LNCaP clone FGC (cell line): Measurements from ENCODE around the gene PCF11.

ENCODE experiments used
- DNase-seq: peaks from one replicate; pipeline ENCODE4 v3.0.0-alpha.2; 2011; ENCODE audit warnings: low read depth
- H3K4me3 ChIP-seq: 2 replicates; pipeline ENCODE4 v1.5.1; 2011; ENCODE audit warnings: mild to moderate bottlenecking, low read depth, low read length, control low read depth
- CTCF ChIP-seq: IDR thresholded peaks from 2 replicates; pipeline ENCODE4 v1.5.1; 2012; ENCODE audit warnings: mild to moderate bottlenecking; ENCODE audit not compliant: control insufficient read depth, insufficient read depth; ENCODE audit errors: extremely low read depth

PCF11 gene

GRCh38 chr11:83161610-83162199 lies 4.8 kb downstream of the PCF11 start:
- no peak for DNase-seq
- no peak for TF ChIP-seq CTCF
- H3K4me3 ChIP-seq, result peak overlapping the region; percentile 99; the same call in 1 of the 2 replicates

- H3K4me3 ChIP-seq, result no peak overlapping the region; the same call in 1 of the 2 replicates
- no peak for DNase-seq
Observed at GRCh38 chr11:83162377-83162776, 5.4 kb downstream of the PCF11 start.

GRCh38 chr11:83166193-83166866 lies 9.4 kb downstream of the PCF11 start:
- no peak overlapping the region for H3K4me3 ChIP-seq
- no peak for TF ChIP-seq CTCF
- no peak for DNase-seq

More at GRCh38 chr11:83162377-83162776, 5.4 kb downstream of the PCF11 start:
- no peak for TF ChIP-seq CTCF

GRCh38 chr11:83168756-83169155 lies 11.8 kb downstream of the PCF11 start:
- no peak for TF ChIP-seq CTCF
- DNase-seq, result no peak
- H3K4me3 ChIP-seq, result no peak overlapping the region

- no peak overlapping the region for H3K4me3 ChIP-seq
- TF ChIP-seq CTCF, result no peak
Observed at GRCh38 chr11:83170865-83171264, 13.9 kb downstream of the PCF11 start.

GRCh38 chr11:83172551-83172950 lies 15.6 kb downstream of the PCF11 start:
- no peak for TF ChIP-seq CTCF
- no peak for DNase-seq

More at GRCh38 chr11:83170865-83171264, 13.9 kb downstream of the PCF11 start:
- DNase-seq, result no peak

More at GRCh38 chr11:83172551-83172950, 15.6 kb downstream of the PCF11 start:
- no peak overlapping the region for H3K4me3 ChIP-seq
